ENCODE measurements around the gene TTLL6. TPM values are rescaled to one million over a fixed set of nuclear protein-coding genes. Genes with fewer than 3 reads are reported as not detected.
A peak's percentile ranks its signal among the peaks of the same experiment; 100 is the strongest.

TTLL6 gene
- total and polyA plus RNA-seq, 2 donors (not counting 3 experiments of a cell fraction or from before 2014, with no cell fraction given), result not detected

DNA sequence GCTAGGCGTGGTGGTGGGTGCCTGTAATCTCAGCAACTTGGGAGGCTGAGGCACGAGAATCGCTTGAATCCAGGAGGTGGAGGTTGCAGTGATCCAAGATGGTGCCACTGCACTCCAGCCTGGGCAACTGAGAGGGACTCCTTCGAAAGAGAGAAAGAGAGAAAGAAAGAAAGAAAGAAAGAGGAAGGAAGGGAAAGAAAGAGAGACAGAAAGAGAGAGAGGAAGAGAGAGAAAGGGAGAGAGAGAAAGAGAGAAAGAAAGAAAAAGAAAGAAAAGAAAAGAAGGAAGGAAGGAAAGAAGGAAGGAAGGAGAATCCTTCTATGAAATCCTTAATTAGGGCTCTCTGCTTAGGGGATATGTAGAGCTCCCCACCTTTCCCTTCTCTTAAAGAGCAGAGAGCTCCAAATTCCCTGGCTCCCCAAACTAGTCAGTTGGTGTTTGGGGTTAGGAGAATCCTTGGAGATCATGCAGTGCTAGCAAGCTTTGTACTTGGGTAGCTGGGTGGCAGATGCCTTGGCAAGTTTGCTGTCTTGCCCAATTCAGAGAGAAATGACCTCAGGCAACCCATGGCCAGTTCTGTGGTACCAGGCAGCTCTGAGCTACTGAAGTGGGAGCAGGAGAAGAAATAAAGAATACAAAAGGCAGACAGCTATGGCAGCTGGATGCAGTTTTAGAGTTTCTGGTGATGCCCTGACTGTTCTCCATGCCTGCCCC lies 79.5 kb downstream of the TTLL6 start:
- FAIRE-seq (no peak), DNase-seq (ENCODE audit: low read depth, low spot score) (no peak)
- no peak overlapping the region for H3K9ac ChIP-seq (replicated peaks; ENCODE audit: extremely low read depth, insufficient read depth, low read length)
- H3K36me3 ChIP-seq (ENCODE audit: control insufficient read depth in 2 of 2, extremely low read depth in 1 of 2, insufficient read depth in 2 of 2, low read length in 2 of 2), result no peaks in the 10 kb centered on the region
- ChIA-PET CTCF (interaction anchor here (0.7 to 5.4 kb wide), 6 partner anchors 12 to 141 kb away, joined by 3 to 35 read pairs (median 7); no protein-coding TSS in a partner anchor), POLR2A (no interaction called here)
- no peak overlapping the region for H3K4me3 ChIP-seq (replicated peaks in 1 of 3; ENCODE audit: insufficient read depth in 1 of 3, low read depth in 1 of 3, low read length in 3 of 3)
- intact Hi-C loops (cut with micrococcal nuclease) (no loop called here), dilution Hi-C loops (cut with MboI; ENCODE audit: extremely low pct_ligation_motif_present, low sequenced_read_pairs) (no loop called here)
- H2AFZ ChIP-seq (ENCODE audit: low read depth, low read length), result no peak overlapping the region
- H3K4me2 ChIP-seq (ENCODE audit: insufficient read depth, low read length), result no peak overlapping the region
- H3K79me2 ChIP-seq (ENCODE audit: control insufficient read depth, insufficient read depth, low read length), result no peaks in the 10 kb centered on the region
- no peak overlapping the region for H3K27ac ChIP-seq (ENCODE audit: insufficient read depth, low read depth, low read length)
- H3K9me3 ChIP-seq (replicated peaks; ENCODE audit: control insufficient read depth, insufficient read depth, low read length), result no peaks in the 10 kb centered on the region
- H4K20me1 ChIP-seq (replicated peaks; ENCODE audit: control insufficient read depth, extremely low read depth, insufficient read depth, low read length), result no peaks in the 10 kb centered on the region
- H3K27me3 ChIP-seq (ENCODE audit: control insufficient read depth in 2 of 2, insufficient read depth in 2 of 2, low read length in 2 of 2), result peaks cover 83 to 96% of the 10 kb centered on the region in 2 experiments
- BruUV-seq (replicated peaks), result no TSS peak
- peak; percentile 9 for TF ChIP-seq EZH2 (IDR thresholded peaks at IDR 0.05; ENCODE audit: borderline replicate concordance, low read depth, low read length, severe bottlenecking)
- TF ChIP-seq CTCF (IDR thresholded peaks at IDR 0.05; ENCODE audit: extremely low read depth in 1 of 2, insufficient read depth in 1 of 2, low read depth in 1 of 2, low read length in 2 of 2), result no peak
- no peak for TF ChIP-seq GATA2 (IDR thresholded peaks at IDR 0.05; ENCODE audit: insufficient read depth, insufficient read length, low read depth, low read length)
- TF ChIP-seq JUN (IDR thresholded peaks at IDR 0.05; ENCODE audit: borderline replicate concordance, insufficient read depth, insufficient read length, low read depth), result no peak
- no peaks in the 10 kb centered on the region for H3K4me1 ChIP-seq (ENCODE audit: control insufficient read depth, extremely low read depth, insufficient read depth, low read length)
- H3K9me1 ChIP-seq (replicated peaks; ENCODE audit: control insufficient read depth, extremely low read depth, insufficient read depth, low read length), result no peaks in the 10 kb centered on the region

DNA sequence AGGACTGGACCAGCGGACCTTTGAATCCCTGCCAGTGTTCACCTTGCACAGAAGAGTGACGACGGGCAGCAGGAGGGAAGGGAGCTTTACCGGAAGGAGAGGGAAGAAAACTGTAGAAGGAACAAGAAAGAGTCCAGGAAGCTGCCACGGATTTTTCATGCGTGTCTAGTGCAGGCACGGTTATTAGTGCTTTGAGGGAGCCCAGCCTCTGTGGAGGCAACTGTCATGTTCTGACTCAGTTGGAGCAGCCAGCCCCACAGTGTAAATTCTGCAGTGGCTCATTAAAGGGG lies 82.0 kb downstream of the TTLL6 start:
- TF ChIP-seq JUN (IDR thresholded peaks at IDR 0.05; ENCODE audit: borderline replicate concordance, insufficient read depth, insufficient read length, low read depth), result no peak
- H3K27me3 ChIP-seq (ENCODE audit: control insufficient read depth in 2 of 2, insufficient read depth in 2 of 2, low read length in 2 of 2), result peaks cover 84 to 96% of the 10 kb centered on the region in 2 experiments
- H3K9ac ChIP-seq (replicated peaks; ENCODE audit: extremely low read depth, insufficient read depth, low read length), result no peak overlapping the region
- no peak overlapping the region for H3K4me2 ChIP-seq (ENCODE audit: insufficient read depth, low read length)
- ChIA-PET POLR2A (no interaction called here), CTCF (interaction anchor here (0.8 to 4.0 kb wide), 6 partner anchors 9 to 144 kb away, joined by 3 to 41 read pairs (median 10); partner anchors contain the start of gene PRAC2)
- FAIRE-seq (no peak), DNase-seq (ENCODE audit: low read depth, low spot score) (no peak)
- no peak overlapping the region for H2AFZ ChIP-seq (ENCODE audit: low read depth, low read length)
- no peaks in the 10 kb centered on the region for H3K36me3 ChIP-seq (ENCODE audit: control insufficient read depth in 2 of 2, extremely low read depth in 1 of 2, insufficient read depth in 2 of 2, low read length in 2 of 2)
- no peaks in the 10 kb centered on the region for H4K20me1 ChIP-seq (replicated peaks; ENCODE audit: control insufficient read depth, extremely low read depth, insufficient read depth, low read length)
- H3K4me1 ChIP-seq (ENCODE audit: control insufficient read depth, extremely low read depth, insufficient read depth, low read length), result no peaks in the 10 kb centered on the region
- no peaks in the 10 kb centered on the region for H3K79me2 ChIP-seq (ENCODE audit: control insufficient read depth, insufficient read depth, low read length)
- BruUV-seq (replicated peaks), result no TSS peak
- dilution Hi-C loops (cut with MboI; ENCODE audit: extremely low pct_ligation_motif_present, low sequenced_read_pairs), result no loop called here
- intact Hi-C loops (cut with micrococcal nuclease), result no loop called here
- no peak overlapping the region for H3K27ac ChIP-seq (ENCODE audit: insufficient read depth, low read depth, low read length)
- no peaks in the 10 kb centered on the region for H3K9me3 ChIP-seq (replicated peaks; ENCODE audit: control insufficient read depth, insufficient read depth, low read length)
- no peaks in the 10 kb centered on the region for H3K9me1 ChIP-seq (replicated peaks; ENCODE audit: control insufficient read depth, extremely low read depth, insufficient read depth, low read length)
- H3K4me3 ChIP-seq (replicated peaks in 1 of 3; ENCODE audit: insufficient read depth in 1 of 3, low read depth in 1 of 3, low read length in 3 of 3), result no peak overlapping the region
